ENCODE results near the gene MFSD11.

GRCh38 chr17:76789235-76789788, 51.4 kb downstream of the MFSD11 start:
- TF ChIP-seq, protein P1, sequence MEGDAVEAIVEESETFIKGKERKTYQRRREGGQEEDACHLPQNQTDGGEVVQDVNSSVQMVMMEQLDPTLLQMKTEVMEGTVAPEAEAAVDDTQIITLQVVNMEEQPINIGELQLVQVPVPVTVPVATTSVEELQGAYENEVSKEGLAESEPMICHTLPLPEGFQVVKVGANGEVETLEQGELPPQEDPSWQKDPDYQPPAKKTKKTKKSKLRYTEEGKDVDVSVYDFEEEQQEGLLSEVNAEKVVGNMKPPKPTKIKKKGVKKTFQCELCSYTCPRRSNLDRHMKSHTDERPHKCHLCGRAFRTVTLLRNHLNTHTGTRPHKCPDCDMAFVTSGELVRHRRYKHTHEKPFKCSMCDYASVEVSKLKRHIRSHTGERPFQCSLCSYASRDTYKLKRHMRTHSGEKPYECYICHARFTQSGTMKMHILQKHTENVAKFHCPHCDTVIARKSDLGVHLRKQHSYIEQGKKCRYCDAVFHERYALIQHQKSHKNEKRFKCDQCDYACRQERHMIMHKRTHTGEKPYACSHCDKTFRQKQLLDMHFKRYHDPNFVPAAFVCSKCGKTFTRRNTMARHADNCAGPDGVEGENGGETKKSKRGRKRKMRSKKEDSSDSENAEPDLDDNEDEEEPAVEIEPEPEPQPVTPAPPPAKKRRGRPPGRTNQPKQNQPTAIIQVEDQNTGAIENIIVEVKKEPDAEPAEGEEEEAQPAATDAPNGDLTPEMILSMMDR (IDR thresholded peaks at IDR 0.05): no peak
- TF ChIP-seq POLR2A (IDR thresholded peaks at IDR 0.05): no peak

Measured in thyroid gland (tissue), 4 donors.